ENCODE results near the gene TMEM185A.
"Not testable (repeated sequence)": the region's sequence is repeated elsewhere in the genome, so short reads cannot be mapped to it uniquely, and the experiment has no call there.

Gene TMEM185A

GRCh38 chrX:149631234-149632165 lies at the start of gene TMEM185A:
Gene TMEM185A (minus strand): TSS chrX:149631792. CDS start chrX:149631580, 212 bp downstream.
- Histone ChIP-seq H3K9me3 (replicated peaks; ENCODE audit: insufficient read depth, low read length) (no peaks in the 10 kb centered on the region), H2AFZ (ENCODE audit: low read length) (peak within 1 kb of the TSS; percentile 89), H3K27me3 (replicated peaks; ENCODE audit: insufficient read depth, low read length) (no peaks in the 10 kb centered on the region), H3K4me2 (ENCODE audit: low read depth, low read length) (peak within 1 kb of the TSS; percentile 31), H3K36me3 (replicated peaks; ENCODE audit: insufficient read depth, low read length) (no peaks in the 10 kb centered on the region), H3K9me2 (replicated peaks; ENCODE audit: insufficient read depth, low read length) (no peaks in the 10 kb centered on the region), H3K9ac (ENCODE audit: low read length) (peak within 1 kb of the TSS; percentile 48; the same call in 1 of the 2 replicates), H3K79me2 (ENCODE audit: low read length) (peaks cover 23% of the 10 kb centered on the region), H3K27ac (ENCODE audit: low read length) (no peak within 1 kb of the TSS), H4K20me1 (ENCODE audit: insufficient read depth, low read length) (no peaks in the 10 kb centered on the region), H3K4me1 (ENCODE audit: low read length) (no peaks in the 10 kb centered on the region; the same call in 1 of the 2 replicates), H3F3A (ENCODE audit: insufficient read depth, low read length) (no peaks in the 10 kb centered on the region; the same call in 1 of the 2 replicates), H3K4me3 (ENCODE audit: low read length) (peak within 1 kb of the TSS; percentile 71)
- DNase-seq, result peak; percentile 66
- TF ChIP-seq EZH2phosphoT487 (IDR thresholded peaks at IDR 0.05; ENCODE audit: low read length) (no peak), CTCF (IDR thresholded peaks at IDR 0.05; ENCODE audit: low read length) (no peak), EZH2 (optimal IDR thresholded peaks at IDR 0.05; ENCODE audit: low read depth, low read length) (no peak)

GRCh38 chrX:149681182-149681581 lies 49.6 kb upstream of the TMEM185A start:
- no peak for DNase-seq
- no peak overlapping the region for H3K27ac ChIP-seq (ENCODE audit: low read length)
- no peaks in the 10 kb centered on the region for H3K36me3 ChIP-seq (replicated peaks; ENCODE audit: insufficient read depth, low read length)
- no peaks in the 10 kb centered on the region for H4K20me1 ChIP-seq (ENCODE audit: insufficient read depth, low read length)
- H3K4me3 ChIP-seq (ENCODE audit: low read length), result no peak overlapping the region
- H3K79me2 ChIP-seq (ENCODE audit: low read length), result no peaks in the 10 kb centered on the region
- H3K9ac ChIP-seq (ENCODE audit: low read length), result no peak overlapping the region
- H3K27me3 ChIP-seq (replicated peaks; ENCODE audit: insufficient read depth, low read length), result no peaks in the 10 kb centered on the region
- H2AFZ ChIP-seq (ENCODE audit: low read length), result no peak overlapping the region
- H3K4me1 ChIP-seq (ENCODE audit: low read length), result no peaks in the 10 kb centered on the region
- no peaks in the 10 kb centered on the region for H3K9me2 ChIP-seq (replicated peaks; ENCODE audit: insufficient read depth, low read length)
- H3F3A ChIP-seq (ENCODE audit: insufficient read depth, low read length), result no peaks in the 10 kb centered on the region
- no peaks in the 10 kb centered on the region for H3K9me3 ChIP-seq (replicated peaks; ENCODE audit: insufficient read depth, low read length)
- TF ChIP-seq EZH2 (optimal IDR thresholded peaks at IDR 0.05; ENCODE audit: low read depth, low read length), result no peak
- no peak for TF ChIP-seq EZH2phosphoT487 (IDR thresholded peaks at IDR 0.05; ENCODE audit: low read length)
- no peak for TF ChIP-seq CTCF (IDR thresholded peaks at IDR 0.05; ENCODE audit: low read length)
- H3K4me2 ChIP-seq (ENCODE audit: low read depth, low read length), result no peak overlapping the region

- H3K27me3 ChIP-seq (replicated peaks; ENCODE audit: insufficient read depth, low read length); H3K36me3 ChIP-seq (replicated peaks; ENCODE audit: insufficient read depth, low read length); H3K4me3 ChIP-seq (ENCODE audit: low read length); H3K27ac ChIP-seq (ENCODE audit: low read length); H3K79me2 ChIP-seq (ENCODE audit: low read length); H2AFZ ChIP-seq (ENCODE audit: low read length); DNase-seq; H3F3A ChIP-seq (ENCODE audit: insufficient read depth, low read length); H3K4me2 ChIP-seq (ENCODE audit: low read depth, low read length); H3K9me3 ChIP-seq (replicated peaks; ENCODE audit: insufficient read depth, low read length); H3K9ac ChIP-seq (ENCODE audit: low read length); H3K9me2 ChIP-seq (replicated peaks; ENCODE audit: insufficient read depth, low read length); H4K20me1 ChIP-seq (ENCODE audit: insufficient read depth, low read length); H3K4me1 ChIP-seq (ENCODE audit: low read length): not testable (repeated sequence)
Measured at GRCh38 chrX:149679164-149679678, 47.6 kb upstream of the TMEM185A start.

- DNase-seq; H2AFZ ChIP-seq (ENCODE audit: low read length); H3K9ac ChIP-seq (ENCODE audit: low read length); H3K9me3 ChIP-seq (replicated peaks; ENCODE audit: insufficient read depth, low read length); H3F3A ChIP-seq (ENCODE audit: insufficient read depth, low read length); H3K4me3 ChIP-seq (ENCODE audit: low read length); H3K27ac ChIP-seq (ENCODE audit: low read length); H3K9me2 ChIP-seq (replicated peaks; ENCODE audit: insufficient read depth, low read length); H3K4me1 ChIP-seq (ENCODE audit: low read length); H3K36me3 ChIP-seq (replicated peaks; ENCODE audit: insufficient read depth, low read length); H4K20me1 ChIP-seq (ENCODE audit: insufficient read depth, low read length); H3K4me2 ChIP-seq (ENCODE audit: low read depth, low read length); H3K27me3 ChIP-seq (replicated peaks; ENCODE audit: insufficient read depth, low read length); H3K79me2 ChIP-seq (ENCODE audit: low read length): not testable (repeated sequence)
Measured at GRCh38 chrX:149675554-149675953, 44.0 kb upstream of the TMEM185A start.

- H3K9me3 ChIP-seq (replicated peaks; ENCODE audit: insufficient read depth, low read length); H3K27me3 ChIP-seq (replicated peaks; ENCODE audit: insufficient read depth, low read length); H3K4me2 ChIP-seq (ENCODE audit: low read depth, low read length); H3K36me3 ChIP-seq (replicated peaks; ENCODE audit: insufficient read depth, low read length); H3K9me2 ChIP-seq (replicated peaks; ENCODE audit: insufficient read depth, low read length); H3K27ac ChIP-seq (ENCODE audit: low read length); H3K4me3 ChIP-seq (ENCODE audit: low read length); H3K9ac ChIP-seq (ENCODE audit: low read length); H2AFZ ChIP-seq (ENCODE audit: low read length); H3K4me1 ChIP-seq (ENCODE audit: low read length); H4K20me1 ChIP-seq (ENCODE audit: insufficient read depth, low read length); DNase-seq; H3F3A ChIP-seq (ENCODE audit: insufficient read depth, low read length); H3K79me2 ChIP-seq (ENCODE audit: low read length): not testable (repeated sequence)
Measured at GRCh38 chrX:149675088-149675487, 43.5 kb upstream of the TMEM185A start.

GRCh38 chrX:149660613-149661012 lies 29.0 kb upstream of the TMEM185A start:
- not testable (repeated sequence) for H2AFZ ChIP-seq (ENCODE audit: low read length); DNase-seq; H3K4me2 ChIP-seq (ENCODE audit: low read depth, low read length); H3K9me2 ChIP-seq (replicated peaks; ENCODE audit: insufficient read depth, low read length); H3K9ac ChIP-seq (ENCODE audit: low read length); H3K4me1 ChIP-seq (ENCODE audit: low read length); H3K79me2 ChIP-seq (ENCODE audit: low read length); H4K20me1 ChIP-seq (ENCODE audit: insufficient read depth, low read length); H3K27ac ChIP-seq (ENCODE audit: low read length); H3K27me3 ChIP-seq (replicated peaks; ENCODE audit: insufficient read depth, low read length); H3K36me3 ChIP-seq (replicated peaks; ENCODE audit: insufficient read depth, low read length); H3F3A ChIP-seq (ENCODE audit: insufficient read depth, low read length); H3K9me3 ChIP-seq (replicated peaks; ENCODE audit: insufficient read depth, low read length); H3K4me3 ChIP-seq (ENCODE audit: low read length)
